Hippocampal formation (tissue), 2 donors: ENCODE data around the gene VAPA.

ENCODE experiments used
- DNase-seq, 2 donors: peaks; one replicate each; lab custom pipeline; 2025; lab: John Stamatoyannopoulos, UW

Gene VAPA

GRCh38 chr18:9974279-9974915 is 60.6 kb downstream of the VAPA start:
- DNase-seq = no peak

GRCh38 chr18:9975658-9976057 is 61.8 kb downstream of the VAPA start:
- no peak for DNase-seq

GRCh38 chr18:9982711-9983110 is 68.9 kb downstream of the VAPA start:
- DNase-seq = no peak

- no peak for DNase-seq
These were observed 70.3 kb downstream of the VAPA start for GRCh38 chr18:9984080-9984479.

- DNase-seq = no peak
These were observed 71.8 kb downstream of the VAPA start for GRCh38 chr18:9985641-9986040.

GRCh38 chr18:9986156-9986930 is 72.5 kb downstream of the VAPA start:
- no peak for DNase-seq

- DNase-seq = no peak
These were observed 73.5 kb downstream of the VAPA start for GRCh38 chr18:9987345-9987744.

GRCh38 chr18:9987931-9988330 is 74.1 kb downstream of the VAPA start:
- peak; percentile 34 to 36 for DNase-seq

GRCh38 chr18:9988665-9989064 is 74.8 kb downstream of the VAPA start:
- DNase-seq = peak in 1 of 2 donors; percentile 13

- DNase-seq = no peak
These were observed 75.7 kb downstream of the VAPA start for GRCh38 chr18:9989481-9989880.

GRCh38 chr18:9991011-9992000 is 77.5 kb downstream of the VAPA start:
- no peak for DNase-seq

- no peak for DNase-seq
These were observed 78.6 kb downstream of the VAPA start for GRCh38 chr18:9992300-9992972.

GRCh38 chr18:9992973-9993520 is 79.2 kb downstream of the VAPA start:
- DNase-seq = no peak

- DNase-seq = peak in 1 of 2 donors; percentile 20
These were observed 79.8 kb downstream of the VAPA start for GRCh38 chr18:9993521-9994025.

- no peak for DNase-seq
These were observed 80.3 kb downstream of the VAPA start for GRCh38 chr18:9994026-9994570.

GRCh38 chr18:9994701-9995235 is 81.0 kb downstream of the VAPA start:
- DNase-seq = no peak

GRCh38 chr18:9995631-9996030 is 81.8 kb downstream of the VAPA start:
- DNase-seq = no peak

- DNase-seq = no peak
These were observed 82.3 kb downstream of the VAPA start for GRCh38 chr18:9996094-9996493.

GRCh38 chr18:9997711-9998110 is 83.9 kb downstream of the VAPA start:
- DNase-seq = no peak

GRCh38 chr18:9998330-9998729 is 84.5 kb downstream of the VAPA start:
- DNase-seq = no peak

- no peak for DNase-seq
These were observed 88.5 kb downstream of the VAPA start for GRCh38 chr18:10002280-10002679.
